ENCODE results near the gene TRH. TPM values are rescaled to one million over a fixed set of nuclear protein-coding genes. Genes with fewer than 3 reads are reported as not detected.

Gene TRH, protein sequence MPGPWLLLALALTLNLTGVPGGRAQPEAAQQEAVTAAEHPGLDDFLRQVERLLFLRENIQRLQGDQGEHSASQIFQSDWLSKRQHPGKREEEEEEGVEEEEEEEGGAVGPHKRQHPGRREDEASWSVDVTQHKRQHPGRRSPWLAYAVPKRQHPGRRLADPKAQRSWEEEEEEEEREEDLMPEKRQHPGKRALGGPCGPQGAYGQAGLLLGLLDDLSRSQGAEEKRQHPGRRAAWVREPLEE
- polyA plus RNA-seq (2011; rRNA removed) (not detected in 2 replicates), polyA minus RNA-seq (2011; rRNA and poly(A)+ RNA removed) (not detected in 2 replicates)

DNA sequence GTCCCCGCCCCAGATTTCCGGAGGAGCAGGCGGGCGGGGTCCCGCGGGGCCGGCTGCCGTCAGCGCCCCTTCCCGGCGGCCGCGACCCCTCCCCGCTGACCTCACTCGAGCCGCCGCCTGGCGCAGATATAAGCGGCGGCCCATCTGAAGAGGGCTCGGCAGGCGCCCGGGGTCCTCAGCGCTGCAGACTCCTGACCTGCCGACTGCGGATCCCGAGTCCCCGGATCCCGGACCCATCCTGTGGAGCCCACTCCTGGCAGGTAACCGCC is at the start of gene TRH:
TSS of gene TRH (plus strand) at position 157 of the 269 bp plus-strand sequence. CDS start 1,097 bp downstream, outside the sequence.
- no peak for DNase-seq (ENCODE audit: low read depth, low spot score)
- ChIA-PET POLR2A (no interaction called here), CTCF (interaction anchor here (0.6 to 0.8 kb wide), 2 partner anchors 14 to 19 kb away, joined by 3 to 4 read pairs; no protein-coding TSS in a partner anchor)
- no peak within 1 kb of the TSS for H3K4me3 ChIP-seq (ENCODE audit: low read depth, low read length)
- TF ChIP-seq, protein P1, sequence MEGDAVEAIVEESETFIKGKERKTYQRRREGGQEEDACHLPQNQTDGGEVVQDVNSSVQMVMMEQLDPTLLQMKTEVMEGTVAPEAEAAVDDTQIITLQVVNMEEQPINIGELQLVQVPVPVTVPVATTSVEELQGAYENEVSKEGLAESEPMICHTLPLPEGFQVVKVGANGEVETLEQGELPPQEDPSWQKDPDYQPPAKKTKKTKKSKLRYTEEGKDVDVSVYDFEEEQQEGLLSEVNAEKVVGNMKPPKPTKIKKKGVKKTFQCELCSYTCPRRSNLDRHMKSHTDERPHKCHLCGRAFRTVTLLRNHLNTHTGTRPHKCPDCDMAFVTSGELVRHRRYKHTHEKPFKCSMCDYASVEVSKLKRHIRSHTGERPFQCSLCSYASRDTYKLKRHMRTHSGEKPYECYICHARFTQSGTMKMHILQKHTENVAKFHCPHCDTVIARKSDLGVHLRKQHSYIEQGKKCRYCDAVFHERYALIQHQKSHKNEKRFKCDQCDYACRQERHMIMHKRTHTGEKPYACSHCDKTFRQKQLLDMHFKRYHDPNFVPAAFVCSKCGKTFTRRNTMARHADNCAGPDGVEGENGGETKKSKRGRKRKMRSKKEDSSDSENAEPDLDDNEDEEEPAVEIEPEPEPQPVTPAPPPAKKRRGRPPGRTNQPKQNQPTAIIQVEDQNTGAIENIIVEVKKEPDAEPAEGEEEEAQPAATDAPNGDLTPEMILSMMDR (IDR thresholded peaks at IDR 0.05; ENCODE audit: low read depth, low read length), result no peak
- peaks cover 69% of the 10 kb centered on the region for H3K27me3 ChIP-seq (ENCODE audit: control insufficient read depth, insufficient read depth, low read length)
- H3K27ac ChIP-seq (ENCODE audit: low read depth, low read length), result no peak within 1 kb of the TSS
- peaks cover 7% of the 10 kb centered on the region; the same call in 1 of the 2 replicates for H3K9me3 ChIP-seq (ENCODE audit: control insufficient read depth, insufficient read depth, low read length)

DNA sequence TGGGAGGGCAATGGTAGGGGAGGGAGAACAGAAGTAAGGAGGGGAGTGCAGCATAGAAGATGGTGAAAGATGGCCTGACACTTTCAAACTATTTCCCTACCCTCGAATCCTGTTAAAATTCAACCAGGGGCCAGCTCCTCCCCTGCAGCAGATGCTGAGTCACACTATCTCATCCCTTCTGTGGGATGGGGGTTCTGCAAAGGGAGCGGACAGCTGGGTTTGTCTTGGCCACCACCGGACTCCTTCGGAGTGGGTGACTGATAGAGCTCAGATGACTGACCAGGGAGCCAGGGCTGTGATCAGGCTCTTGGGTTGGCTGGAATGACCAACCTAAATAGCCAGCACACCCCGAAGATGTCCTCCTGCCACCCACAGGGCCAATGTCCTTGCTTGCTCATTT is 47.4 kb upstream of the TRH start:
- TF ChIP-seq, protein P1 (IDR thresholded peaks at IDR 0.05; ENCODE audit: low read depth, low read length), result no peak
- POLR2A ChIA-PET, result no interaction called here
- Histone ChIP-seq H3K9me3 (ENCODE audit: control insufficient read depth, insufficient read depth, low read length) (peaks cover 19% of the 10 kb centered on the region), H3K4me3 (ENCODE audit: low read depth, low read length) (no peak overlapping the region), H3K27me3 (ENCODE audit: control insufficient read depth, insufficient read depth, low read length) (peaks cover 19% of the 10 kb centered on the region), H3K27ac (ENCODE audit: low read depth, low read length) (no peak overlapping the region)
- CTCF ChIA-PET, result interaction anchor here (1.8 to 2.1 kb wide), 2 partner anchors 16 to 437 kb away, joined by 5 to 8 read pairs; no protein-coding TSS in a partner anchor
- DNase-seq (ENCODE audit: low read depth, low spot score), result no peak

DNA sequence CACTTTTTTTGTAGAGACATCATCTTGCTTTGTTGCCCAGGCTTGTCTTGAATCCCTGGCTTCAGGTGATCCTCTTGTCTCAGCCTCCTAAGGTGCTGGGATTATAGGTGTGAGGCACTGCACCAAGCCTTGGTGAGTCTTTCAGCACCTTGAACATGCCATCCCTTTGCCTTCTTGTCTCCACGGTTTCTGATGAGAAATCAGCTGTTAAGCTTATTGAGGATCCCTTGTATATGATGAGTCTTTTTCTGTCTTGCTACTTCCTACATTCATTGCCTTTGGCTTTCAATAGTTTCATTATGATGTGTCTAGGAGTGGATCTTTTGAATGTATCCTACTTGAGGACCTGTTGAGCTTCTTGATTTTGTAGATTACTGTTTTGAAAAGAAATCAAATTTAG is 45.1 kb upstream of the TRH start:
- DNase-seq (ENCODE audit: low read depth, low spot score), result no peak
- Histone ChIP-seq H3K9me3 (ENCODE audit: control insufficient read depth, insufficient read depth, low read length) (peaks cover 19% of the 10 kb centered on the region), H3K27me3 (ENCODE audit: control insufficient read depth, insufficient read depth, low read length) (peaks cover 22% of the 10 kb centered on the region), H3K4me3 (ENCODE audit: low read depth, low read length) (no peak overlapping the region), H3K27ac (ENCODE audit: low read depth, low read length) (no peak overlapping the region)
- POLR2A ChIA-PET, result interaction anchor here (0.6 kb wide), 1 partner anchor 76 kb away, joined by 3 read pairs; no protein-coding TSS in a partner anchor
- CTCF ChIA-PET, result interaction anchor here (2.1 kb wide), 1 partner anchor 13 kb away, joined by 6 read pairs; no protein-coding TSS in a partner anchor
- TF ChIP-seq, protein P1 (IDR thresholded peaks at IDR 0.05; ENCODE audit: low read depth, low read length), result no peak

DNA sequence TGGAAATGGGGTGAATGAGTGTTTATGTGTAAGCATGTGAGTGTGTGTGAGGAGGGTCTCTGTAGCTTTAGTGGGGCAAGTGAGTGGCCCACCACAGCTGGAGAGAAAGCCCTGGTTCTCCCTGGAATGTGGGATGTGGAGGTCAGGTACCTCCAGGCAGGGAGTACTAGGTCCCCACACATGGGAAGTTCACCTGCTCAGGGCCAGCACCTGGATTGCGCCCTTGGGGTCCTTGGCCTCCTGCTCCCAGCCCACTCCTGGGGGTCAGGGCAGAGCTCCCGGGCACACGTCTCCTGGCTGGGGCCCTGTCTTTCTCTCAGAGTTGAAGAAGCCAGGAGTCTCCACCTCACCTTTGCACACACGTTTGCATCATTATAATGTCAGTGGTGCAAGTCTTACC is 41.0 kb upstream of the TRH start:
- Histone ChIP-seq H3K27me3 (ENCODE audit: control insufficient read depth, insufficient read depth, low read length) (peaks cover 13% of the 10 kb centered on the region), H3K27ac (ENCODE audit: low read depth, low read length) (no peak overlapping the region), H3K4me3 (ENCODE audit: low read depth, low read length) (no peak overlapping the region), H3K9me3 (ENCODE audit: control insufficient read depth, insufficient read depth, low read length) (peaks cover 15% of the 10 kb centered on the region)
- CTCF ChIA-PET, result interaction anchor here (0.8 to 2.2 kb wide), 14 partner anchors 9 to 447 kb away, joined by 3 to 21 read pairs (median 5); no protein-coding TSS in a partner anchor
- TF ChIP-seq, protein P1 (IDR thresholded peaks at IDR 0.05; ENCODE audit: low read depth, low read length), result no peak
- no peak for DNase-seq (ENCODE audit: low read depth, low spot score)
- POLR2A ChIA-PET, result no interaction called here

All from AG04450 (cell line).